ENCODE data around the gene KRTAP22-1.

The KRTAP22-1 gene

GRCh38 chr21:30592140-30592539 is 8.7 kb upstream of the KRTAP22-1 start, which contains the start of gene KRTAP6-3:
Gene KRTAP6-3 (plus strand): TSS chr21:30592440. CDS start chr21:30592446, 6 bp downstream.
- in situ Hi-C loops (cut with MboI; ENCODE audit: low pct_unique_long_range_greater_than_20kb, low sequenced_read_pairs, unreplicated experiment), result no loop called here

GRCh38 chr21:30598802-30599201 is 2.1 kb upstream of the KRTAP22-1 start, which contains the start of gene KRTAP6-2:
Gene KRTAP6-2 (minus strand): TSS chr21:30598902. CDS start chr21:30598874, 28 bp downstream.
- DNase-seq (ENCODE audit: low spot score), result no peak
- TF ChIP-seq CTCF (IDR thresholded peaks at IDR 0.05; ENCODE audit: extremely low read depth, insufficient read depth, missing control alignments), result no peak
- in situ Hi-C loops (cut with MboI; ENCODE audit: low pct_unique_long_range_greater_than_20kb, low sequenced_read_pairs, unreplicated experiment), result no loop called here

More at GRCh38 chr21:30592140-30592539, 8.7 kb upstream of the KRTAP22-1 start, which contains the start of gene KRTAP6-3:
- no peak for DNase-seq (ENCODE audit: low spot score)
- no peak for TF ChIP-seq CTCF (IDR thresholded peaks at IDR 0.05; ENCODE audit: extremely low read depth, insufficient read depth, missing control alignments)

DNA sequence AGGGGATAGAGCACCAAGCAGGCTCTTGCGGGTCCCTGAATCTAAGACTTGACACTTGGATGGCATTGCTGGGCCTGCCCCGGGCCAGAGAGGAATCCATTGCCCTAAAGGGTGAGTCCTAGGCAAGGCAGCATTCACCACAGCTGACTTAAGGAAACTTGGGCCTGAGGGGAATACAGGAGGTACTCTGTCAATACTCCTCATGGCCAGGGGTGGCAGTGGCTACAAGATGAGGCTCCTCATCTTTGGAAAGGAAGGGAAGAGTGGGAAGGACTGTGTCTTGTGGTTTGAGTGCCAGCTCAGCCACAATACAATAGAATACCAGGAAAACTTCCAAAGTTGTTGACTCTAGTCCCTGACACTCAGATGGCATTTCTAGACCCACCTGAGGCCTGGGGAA is 5.1 kb downstream of the KRTAP22-1 start:
- in situ Hi-C loops (cut with MboI; ENCODE audit: low pct_unique_long_range_greater_than_20kb, low sequenced_read_pairs, unreplicated experiment), result loop anchor here (25.0 kb wide), 1 partner anchor 106 kb away; the partner anchor contains the start of gene KRTAP21-3
- TF ChIP-seq CTCF (IDR thresholded peaks at IDR 0.05; ENCODE audit: extremely low read depth, insufficient read depth, missing control alignments), result no peak
- no peak for DNase-seq (ENCODE audit: low spot score)

- no peak for DNase-seq (ENCODE audit: low spot score)
- no peak for TF ChIP-seq CTCF (IDR thresholded peaks at IDR 0.05; ENCODE audit: extremely low read depth, insufficient read depth, missing control alignments)
- in situ Hi-C loops (cut with MboI; ENCODE audit: low pct_unique_long_range_greater_than_20kb, low sequenced_read_pairs, unreplicated experiment), result loop anchor here (25.0 kb wide), 1 partner anchor 100 kb away; the partner anchor contains the start of gene KRTAP21-3
Observed at GRCh38 chr21:30612132-30612531, 11.2 kb downstream of the KRTAP22-1 start.

DNA sequence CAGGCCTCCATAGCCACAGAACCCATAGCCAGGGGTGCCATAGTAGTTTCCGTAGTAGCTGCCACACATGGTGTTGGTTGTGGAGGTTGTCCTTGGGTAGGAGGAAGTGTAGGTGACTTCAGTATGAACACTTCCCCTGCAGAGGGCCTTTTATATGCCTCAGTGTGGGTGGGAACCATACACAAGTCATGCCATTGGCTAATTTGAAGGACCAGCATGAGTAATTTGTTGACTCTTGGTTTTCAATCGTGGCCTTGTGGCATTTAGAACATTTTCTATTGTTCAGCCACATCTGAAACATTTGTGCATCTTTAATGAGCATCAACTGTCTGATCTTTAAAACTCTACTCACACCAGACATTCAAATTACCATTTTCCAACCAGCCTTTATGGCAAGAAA is 12.9 kb downstream of the KRTAP22-1 start, which contains the start of gene KRTAP6-1:
TSS of gene KRTAP6-1 (minus strand) at position 95 of the 400 bp plus-strand sequence. CDS start at position 69, 26 bp downstream.
- no peak for TF ChIP-seq CTCF (IDR thresholded peaks at IDR 0.05; ENCODE audit: extremely low read depth, insufficient read depth, missing control alignments)
- in situ Hi-C loops (cut with MboI; ENCODE audit: low pct_unique_long_range_greater_than_20kb, low sequenced_read_pairs, unreplicated experiment), result loop anchor here (25.0 kb wide), 1 partner anchor 98 kb away; the partner anchor contains the start of gene KRTAP21-3
- no peak for DNase-seq (ENCODE audit: low spot score)

DNA sequence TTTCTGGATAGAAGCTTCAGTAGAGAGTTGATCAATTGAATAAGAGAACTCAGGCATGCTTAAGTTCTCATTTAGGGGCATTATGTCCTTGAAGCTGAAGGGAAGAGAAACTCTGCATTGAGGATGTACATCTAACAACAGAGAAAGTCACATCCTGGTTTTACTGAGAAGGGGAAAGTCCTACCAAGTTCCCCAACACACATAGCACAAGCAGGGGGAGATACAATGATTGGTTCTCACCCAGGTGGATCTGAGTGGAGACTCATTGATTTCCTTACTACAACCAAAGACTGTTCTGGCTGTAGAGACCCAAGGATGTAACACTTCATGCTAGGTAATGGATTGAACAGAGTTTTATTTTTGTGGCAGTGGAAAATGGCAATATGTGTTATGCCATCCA is 14.3 kb downstream of the KRTAP22-1 start:
- in situ Hi-C loops (cut with MboI; ENCODE audit: low pct_unique_long_range_greater_than_20kb, low sequenced_read_pairs, unreplicated experiment), result loop anchor here (25.0 kb wide), 1 partner anchor 97 kb away; the partner anchor contains the start of gene KRTAP21-3
- no peak for DNase-seq (ENCODE audit: low spot score)
- no peak for TF ChIP-seq CTCF (IDR thresholded peaks at IDR 0.05; ENCODE audit: extremely low read depth, insufficient read depth, missing control alignments)
